Stimulated activated CD8-positive, alpha-beta memory T cell treated with anti-CD3 and anti-CD28 coated beads, Interleukin-2, amount 100 ng/mL, for 1 hour (primary cell): ENCODE results near the gene PCDHGA8.
"Not testable (repeated sequence)": the region's sequence is repeated elsewhere in the genome, so short reads cannot be mapped to it uniquely, and the experiment has no call there.

ENCODE experiments used
- DNase-seq, 2 donors: peaks; one replicate each; pipeline ENCODE4 v3.0.0-alpha.2; 2020; ENCODE audit warnings: low read depth in 2 of 2

PCDHGA8 gene

DNA sequence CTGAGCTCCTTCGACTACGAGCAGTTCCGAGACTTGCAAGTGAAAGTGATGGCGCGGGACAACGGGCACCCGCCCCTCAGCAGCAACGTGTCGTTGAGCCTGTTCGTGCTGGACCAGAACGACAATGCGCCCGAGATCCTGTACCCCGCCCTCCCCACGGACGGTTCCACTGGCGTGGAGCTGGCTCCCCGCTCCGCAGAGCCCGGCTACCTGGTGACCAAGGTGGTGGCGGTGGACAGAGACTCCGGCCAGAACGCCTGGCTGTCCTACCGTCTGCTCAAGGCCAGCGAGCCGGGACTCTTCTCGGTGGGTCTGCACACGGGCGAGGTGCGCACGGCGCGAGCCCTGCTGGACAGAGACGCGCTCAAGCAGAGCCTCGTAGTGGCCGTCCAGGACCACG, 39.9 kb downstream of the PCDHGA8 start:
- DNase-seq, result not testable (repeated sequence)

GRCh38 chr5:141432726-141433125, 40.3 kb downstream of the PCDHGA8 start:
- not testable (repeated sequence) for DNase-seq

- DNase-seq, result no peak
Measured at GRCh38 chr5:141434006-141434405, 41.6 kb downstream of the PCDHGA8 start.

DNA sequence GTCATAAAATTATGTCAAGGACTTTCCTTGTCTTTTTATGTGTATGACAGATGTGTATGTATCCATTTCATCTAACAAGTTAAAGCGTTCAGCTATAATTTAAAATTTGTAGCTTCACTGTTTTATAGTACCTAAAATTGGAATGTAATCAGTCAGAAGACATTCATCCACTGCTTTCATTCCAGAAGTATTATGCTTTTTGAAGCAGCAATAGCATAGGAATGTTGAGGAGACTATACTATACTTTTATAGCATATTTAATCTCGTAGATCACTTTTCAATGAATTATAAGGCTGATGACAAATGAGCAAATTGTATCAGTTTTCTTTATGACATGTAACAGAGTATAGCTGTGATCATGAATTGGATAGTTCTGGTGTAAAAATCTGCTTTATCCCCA, 44.8 kb downstream of the PCDHGA8 start:
- DNase-seq, result no peak

DNA sequence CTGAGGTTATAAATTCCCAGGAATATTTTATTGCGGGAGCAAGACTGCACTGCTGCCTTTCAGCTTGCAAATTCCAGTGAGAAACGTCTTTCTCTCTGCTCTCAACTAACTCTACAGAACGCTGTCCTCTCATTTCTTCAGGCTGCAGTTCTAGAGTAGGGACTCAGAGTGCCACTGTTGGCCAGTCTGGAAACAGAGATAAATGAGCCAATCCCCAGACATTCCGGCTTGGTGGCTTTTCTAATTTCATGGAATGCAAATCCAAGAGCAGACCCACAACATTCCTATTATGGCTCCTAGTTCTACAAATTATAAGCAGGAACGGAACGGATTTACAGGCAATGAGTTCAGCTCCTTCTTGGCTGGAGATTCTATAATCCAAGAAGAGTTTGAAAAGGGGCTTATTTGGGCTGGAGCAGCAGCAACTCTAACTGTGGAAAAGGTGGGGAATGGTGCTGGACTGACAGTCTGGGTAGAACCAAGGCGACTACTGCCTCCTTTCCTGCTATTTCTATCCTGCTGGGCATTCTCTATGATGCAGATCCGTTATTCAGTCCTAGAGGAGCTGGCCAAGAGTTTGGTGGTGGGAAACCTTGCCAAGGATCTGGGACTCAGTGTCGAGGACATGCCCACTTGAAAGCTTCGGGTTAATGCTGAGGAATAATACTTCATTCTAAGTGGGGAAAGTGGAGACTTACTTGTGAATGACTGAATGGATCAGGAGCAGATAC, 47.1 kb downstream of the PCDHGA8 start:
- DNase-seq, result no peak

GRCh38 chr5:141440341-141440740, 47.9 kb downstream of the PCDHGA8 start:
- no peak for DNase-seq

DNA sequence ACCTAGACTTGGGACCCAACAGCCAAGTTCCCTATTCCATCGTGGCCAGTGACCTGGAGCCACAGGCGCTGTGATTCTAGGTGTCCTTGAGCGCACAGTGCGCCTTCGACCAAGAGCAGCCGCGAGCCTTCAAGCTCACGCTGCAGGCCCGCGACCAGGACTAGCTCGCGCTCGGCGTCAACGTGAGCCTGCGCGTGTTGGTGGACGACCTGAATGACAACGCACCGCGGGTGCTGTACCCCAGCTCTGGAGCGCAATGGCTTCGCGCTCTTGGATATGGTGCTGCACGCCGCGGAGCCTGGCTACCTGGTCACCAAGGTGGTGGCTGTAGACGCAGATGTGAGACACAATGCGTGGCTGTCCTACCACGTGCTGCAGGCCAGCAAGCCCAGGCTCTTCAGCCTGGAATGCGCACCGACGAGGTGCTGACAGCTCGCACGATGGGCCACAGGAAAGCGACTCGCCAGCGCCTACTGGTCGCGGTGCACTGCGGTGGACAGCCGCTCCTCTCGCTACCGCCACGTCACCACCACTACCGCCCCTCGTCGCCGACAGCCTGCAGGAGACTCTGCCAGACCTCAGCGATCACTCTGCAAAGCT, 49.2 kb downstream of the PCDHGA8 start:
- no peak for DNase-seq
